Lower leg skin (tissue), 4 donors: ENCODE data around the gene STARD3. TPM values are rescaled to one million over a fixed set of nuclear protein-coding genes. Genes with fewer than 3 reads are reported as not detected.
A peak's percentile ranks its signal among the peaks of the same experiment; 100 is the strongest.

Source experiments
- DNase-seq, 2 donors: peaks; one replicate each; pipeline ENCODE4 v3.0.0-alpha.2; 2019; ENCODE audit warnings: low spot score in 2 of 2
- H3K4me3 ChIP-seq: fragments of 200-600 bp; sonication (generic); 2 replicates; pipeline ENCODE4 v1.5.1; 2017; ENCODE audit warnings: mild to moderate bottlenecking, low read depth; ENCODE audit not compliant: poor library complexity, severe bottlenecking
- POLR2A ChIP-seq, 2 donors: fragments of 450-650 bp; IDR thresholded peaks; one replicate each; pipeline ENCODE4 v1.6.1; 2016 to 2017; ENCODE audit warnings: antibody characterized with exemption in 2 of 2, mild to moderate bottlenecking in 1 of 2, moderate library complexity in 1 of 2
- WGBS, 2 donors: methylation state at CpG; one replicate each; pipeline ENCODE4 v1.1.5; 2018; 5-methylcytosine and 5-hydroxymethylcytosine counted together
- intact Hi-C: fragments of 100-400 bp; cut with DNase I; formaldehyde crosslinking; loops from one replicate; pipeline ENCODE4 v1.15.0; 2023; ENCODE audit warnings: low total_unique reads
- total RNA-seq, 4 donors: library from RNA; depleted of rRNA; stranded (reverse); fragments of >200 nt; gene quantifications; one replicate each; pipeline ENCODE4 v1.1.0, GENCODE V29; 2016
- TF ChIP-seq, protein P1 (sequence below), 3 donors: fragments of 450-650 bp; IDR thresholded peaks; one replicate each; pipeline ENCODE4 v1.5.1; 2016; ENCODE audit warnings: antibody characterized with exemption in 3 of 3, mild to moderate bottlenecking in 3 of 3, moderate library complexity in 2 of 3

STARD3 gene
- total RNA-seq, 4 donors from 2014 or later = 47.7 to 99.7 (median 65.7) TPM

- DNase-seq = no peak
- intact Hi-C loops = no loop called here
- no peak for TF ChIP-seq POLR2A (IDR thresholded peaks at IDR 0.05)
- TF ChIP-seq, protein P1, sequence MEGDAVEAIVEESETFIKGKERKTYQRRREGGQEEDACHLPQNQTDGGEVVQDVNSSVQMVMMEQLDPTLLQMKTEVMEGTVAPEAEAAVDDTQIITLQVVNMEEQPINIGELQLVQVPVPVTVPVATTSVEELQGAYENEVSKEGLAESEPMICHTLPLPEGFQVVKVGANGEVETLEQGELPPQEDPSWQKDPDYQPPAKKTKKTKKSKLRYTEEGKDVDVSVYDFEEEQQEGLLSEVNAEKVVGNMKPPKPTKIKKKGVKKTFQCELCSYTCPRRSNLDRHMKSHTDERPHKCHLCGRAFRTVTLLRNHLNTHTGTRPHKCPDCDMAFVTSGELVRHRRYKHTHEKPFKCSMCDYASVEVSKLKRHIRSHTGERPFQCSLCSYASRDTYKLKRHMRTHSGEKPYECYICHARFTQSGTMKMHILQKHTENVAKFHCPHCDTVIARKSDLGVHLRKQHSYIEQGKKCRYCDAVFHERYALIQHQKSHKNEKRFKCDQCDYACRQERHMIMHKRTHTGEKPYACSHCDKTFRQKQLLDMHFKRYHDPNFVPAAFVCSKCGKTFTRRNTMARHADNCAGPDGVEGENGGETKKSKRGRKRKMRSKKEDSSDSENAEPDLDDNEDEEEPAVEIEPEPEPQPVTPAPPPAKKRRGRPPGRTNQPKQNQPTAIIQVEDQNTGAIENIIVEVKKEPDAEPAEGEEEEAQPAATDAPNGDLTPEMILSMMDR (IDR thresholded peaks at IDR 0.05) = no peak
- no peak overlapping the region for H3K4me3 ChIP-seq
- WGBS, 2 donors = 79 to 81% methylated on average over 5 of the region's 5 CpGs
These were observed 67.0 kb downstream of the STARD3 start for GRCh38 chr17:39703913-39704312.

DNA sequence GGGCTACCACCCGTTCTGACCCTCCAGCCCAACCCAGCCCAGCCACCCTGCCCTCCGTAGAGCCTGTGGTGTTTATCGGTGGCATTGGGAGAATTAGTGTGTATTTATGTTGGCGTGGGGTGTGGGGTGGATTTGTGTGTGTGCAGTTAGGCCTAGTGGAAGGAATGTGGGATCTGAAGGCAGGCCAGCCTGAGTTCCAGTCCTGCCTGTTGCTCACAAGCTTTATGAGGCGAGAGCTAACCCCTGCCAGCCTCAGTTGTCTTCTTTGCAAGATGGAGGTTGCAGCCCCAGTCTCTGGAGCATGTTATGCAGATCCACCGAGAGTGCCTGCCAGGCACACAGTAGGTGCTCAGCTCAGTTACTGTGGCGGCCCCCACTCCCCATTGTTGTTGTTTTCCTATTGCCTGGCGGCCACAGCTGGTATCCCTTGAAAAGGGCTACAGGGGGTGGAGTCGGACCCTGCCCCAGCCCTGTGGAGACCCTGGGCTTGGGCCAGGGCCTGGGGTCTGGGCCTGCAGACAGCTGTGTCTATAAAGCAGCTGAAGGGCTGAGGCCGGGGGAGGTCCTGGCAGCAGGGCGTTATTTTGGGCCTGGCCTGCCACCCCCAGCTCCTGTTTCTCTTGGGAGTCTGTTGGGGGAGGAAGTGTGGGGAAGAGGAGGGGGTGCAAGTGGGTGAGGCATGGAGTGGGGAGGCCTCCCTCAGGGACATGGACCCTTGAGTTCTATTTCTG, 68.0 kb downstream of the STARD3 start:
- WGBS, 2 donors = 52 to 59% methylated on average over 11 of the region's 11 CpGs
- no peak overlapping the region for H3K4me3 ChIP-seq
- no peak for DNase-seq
- TF ChIP-seq POLR2A (IDR thresholded peaks at IDR 0.05) = no peak
- TF ChIP-seq, protein P1 (IDR thresholded peaks at IDR 0.05) = no peak
- intact Hi-C loops = no loop called here

GRCh38 chr17:39705786-39706348, 68.9 kb downstream of the STARD3 start:
- WGBS, 2 donors = 42 to 58% methylated on average over 10 to 11 of the region's 12 CpGs
- intact Hi-C loops = no loop called here
- peak in 1 of 2 donors; percentile 39 for DNase-seq
- no peak overlapping the region for H3K4me3 ChIP-seq
- no peak for TF ChIP-seq POLR2A (IDR thresholded peaks at IDR 0.05)
- TF ChIP-seq, protein P1 (IDR thresholded peaks at IDR 0.05) = no peak

DNA sequence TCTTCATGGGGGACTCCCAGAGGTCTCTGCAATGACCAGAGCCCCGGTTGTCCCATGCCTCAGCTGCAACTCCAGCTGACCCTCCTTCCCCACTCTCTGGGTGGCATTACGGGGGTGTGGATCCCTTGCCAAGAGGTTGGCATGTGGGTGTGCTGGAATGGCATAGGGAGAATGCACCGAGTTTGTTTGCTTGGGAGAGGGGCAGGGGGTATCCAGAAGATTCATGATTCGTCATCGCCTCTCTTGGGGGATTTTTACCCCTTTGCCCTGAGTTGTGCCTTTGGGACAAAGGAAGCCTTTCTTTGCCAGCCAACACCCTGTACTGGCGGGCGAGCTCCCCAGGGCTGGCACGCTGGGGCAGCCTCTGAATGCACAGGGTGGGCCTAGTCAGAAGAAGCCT, 69.4 kb downstream of the STARD3 start:
- no peak overlapping the region for H3K4me3 ChIP-seq
- intact Hi-C loops = no loop called here
- TF ChIP-seq POLR2A (IDR thresholded peaks at IDR 0.05) = no peak
- TF ChIP-seq, protein P1 (IDR thresholded peaks at IDR 0.05) = no peak
- DNase-seq = no peak
- WGBS, 2 donors = 52 to 62% methylated on average over 8 of the region's 8 CpGs

DNA sequence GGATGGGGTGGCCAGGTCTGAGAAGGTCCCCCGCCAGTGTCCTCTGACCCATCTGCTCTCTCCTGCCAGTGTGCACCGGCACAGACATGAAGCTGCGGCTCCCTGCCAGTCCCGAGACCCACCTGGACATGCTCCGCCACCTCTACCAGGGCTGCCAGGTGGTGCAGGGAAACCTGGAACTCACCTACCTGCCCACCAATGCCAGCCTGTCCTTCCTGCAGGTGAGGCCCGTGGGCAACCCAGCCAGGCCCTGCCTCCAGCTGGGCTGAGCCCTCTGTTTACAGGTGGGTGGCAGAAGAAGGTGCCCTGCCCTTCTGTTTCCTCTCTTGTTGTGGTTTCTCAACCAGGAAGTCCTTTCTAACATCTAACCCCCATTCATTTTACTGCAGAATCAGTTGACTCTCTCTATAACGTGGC, 70.0 kb downstream of the STARD3 start:
- TF ChIP-seq POLR2A (IDR thresholded peaks at IDR 0.05) = no peak
- TF ChIP-seq, protein P1 (IDR thresholded peaks at IDR 0.05) = no peak
- WGBS, 2 donors = 49 to 83% methylated on average over 7 of the region's 7 CpGs
- no peak for DNase-seq
- H3K4me3 ChIP-seq = no peak overlapping the region
- intact Hi-C loops = no loop called here
